H1 (cell line): Measurements from ENCODE around the gene POLD1. TPM values are rescaled to one million over a fixed set of nuclear protein-coding genes. Genes with fewer than 3 reads are reported as not detected.

Experiments used
- CTCF ChIA-PET: fragments of 300-600 bp; sonication (Branson Sonifier 250); formaldehyde crosslinking; loops from one replicate; lab custom pipeline; 2021; ENCODE audit not compliant: partially characterized antibody; lab: Charles Lee
- POLR2A ChIA-PET: fragments of 300-600 bp; sonication (Branson Sonifier 250); formaldehyde crosslinking; loops from one replicate; lab custom pipeline; 2021; ENCODE audit warnings: inconsistent platforms; ENCODE audit not compliant: partially characterized antibody; lab: Charles Lee
- DNase-seq, 2 experiments: peaks; one replicate each; pipeline versions ENCODE4 v3.0.0 to v3.0.0-alpha.2; 2010 to 2022; ENCODE audit warnings: low spot score in 2 of 2, low read depth in 1 of 2, mixed read lengths in 1 of 2
- FAIRE-seq: peaks from 2 replicates; lab custom pipeline; 2011; peaks lifted over from hg19 to GRCh38; lab: Jason Lieb, UNC
- H2AFZ ChIP-seq: 2 replicates; pipeline ENCODE4 v1.8.1; 2012; ENCODE audit warnings: low read length, inconsistent platforms
- H2AK5ac ChIP-seq: 2 replicates; pipeline ENCODE4 v1.6.1; 2013; ENCODE audit warnings: low read depth, low read length
- H2BK120ac ChIP-seq: replicated peaks from 2 replicates; pipeline ENCODE3; 2013; ENCODE audit warnings: low read depth, low read length, inconsistent platforms
- H2BK12ac ChIP-seq: 2 replicates; pipeline ENCODE4 v1.6.1; 2013; ENCODE audit warnings: low read depth, low read length
- H2BK15ac ChIP-seq: 2 replicates; pipeline ENCODE4 v1.6.1; 2013; ENCODE audit warnings: low read length
- H2BK20ac ChIP-seq: 2 replicates; pipeline ENCODE4 v1.6.1; 2013; ENCODE audit warnings: low read length
- H2BK5ac ChIP-seq: 2 replicates; pipeline ENCODE4 v1.6.1; 2013; ENCODE audit warnings: low read depth, low read length
- H3K14ac ChIP-seq: 2 replicates; pipeline ENCODE4 v1.6.1; 2013; ENCODE audit warnings: inconsistent platforms; ENCODE audit not compliant: insufficient read length
- H3K18ac ChIP-seq: 2 replicates; pipeline ENCODE4 v1.6.1; 2013; ENCODE audit warnings: low read length; ENCODE audit errors: extremely low read depth
- H3K23ac ChIP-seq: 2 replicates; pipeline ENCODE4 v1.6.1; 2013; ENCODE audit warnings: inconsistent platforms; ENCODE audit not compliant: insufficient read length
- H3K23me2 ChIP-seq: 2 replicates; pipeline ENCODE4 v1.6.1; 2013; ENCODE audit warnings: low read depth, low read length
- H3K27ac ChIP-seq: 2 replicates; pipeline ENCODE4 v1.6.1; 2011; ENCODE audit warnings: low read depth, low read length, inconsistent platforms
- H3K27me3 ChIP-seq, 4 experiments: replicated peaks in 1 of 4; 1 replicate in 1 of 4; 2 replicates in 3 of 4; pipeline versions ENCODE4 v1.6.1 to v1.8.1; 2011 to 2013; ENCODE audit warnings: low read length in 3 of 4, mild to moderate bottlenecking in 3 of 4, inconsistent platforms in 2 of 4, mixed read lengths in 2 of 4, moderate library complexity in 1 of 4; ENCODE audit not compliant: control insufficient read depth in 3 of 4, insufficient read depth in 3 of 4; ENCODE audit errors: extremely low read depth in 1 of 4
- H3K36me3 ChIP-seq, 4 experiments: 2 replicates each; pipeline versions ENCODE4 v1.6.1 to v1.8.1; 2011 to 2013; ENCODE audit warnings: mild to moderate bottlenecking in 4 of 4, low read length in 3 of 4, moderate library complexity in 2 of 4, control low read depth in 1 of 4, inconsistent platforms in 1 of 4; ENCODE audit not compliant: insufficient read depth in 4 of 4, control insufficient read depth in 2 of 4
- H3K4ac ChIP-seq: replicated peaks from 2 replicates; pipeline ENCODE3; 2013; ENCODE audit warnings: low read length, low read depth, mixed read lengths, inconsistent platforms; ENCODE audit not compliant: insufficient read length
- H3K4me1 ChIP-seq, 4 experiments: replicated peaks in 1 of 4; 1 replicate in 1 of 4; 2 replicates in 3 of 4; pipeline versions ENCODE4 v1.6.1 to v1.8.1; 2011 to 2013; ENCODE audit warnings: low read length in 3 of 4, inconsistent platforms in 2 of 4, mixed read lengths in 1 of 4; ENCODE audit not compliant: insufficient read depth in 4 of 4, control insufficient read depth in 3 of 4
- H3K4me2 ChIP-seq, 2 experiments: 2 replicates each; pipeline versions ENCODE4 v1.6.1 to v1.8.1; 2011 to 2013; ENCODE audit warnings: low read depth in 2 of 2, low read length in 2 of 2, control low read depth in 1 of 2, inconsistent platforms in 1 of 2, mild to moderate bottlenecking in 1 of 2; ENCODE audit not compliant: insufficient read depth in 1 of 2
- H3K4me3 ChIP-seq, 4 experiments: fragments of 200-600, 300-600 bp in 1 of 4; sonication (generic), shearing (Covaris generic), sonication (Bioruptor Twin) in 1 of 4; 2 replicates each; pipeline versions ENCODE4 v1.5.1 to v1.8.1; 2011 to 2016; ENCODE audit warnings: low read length in 4 of 4, low read depth in 3 of 4, control low read depth in 2 of 4, inconsistent platforms in 2 of 4, mild to moderate bottlenecking in 2 of 4, mixed read lengths in 1 of 4, moderate library complexity in 1 of 4; ENCODE audit not compliant: insufficient read depth in 2 of 4; ENCODE audit errors: extremely low read depth in 1 of 4
- H3K56ac ChIP-seq: replicated peaks from 2 replicates; pipeline ENCODE3; 2013; ENCODE audit warnings: low read depth, mild to moderate bottlenecking, mixed read lengths, low read length, inconsistent platforms; ENCODE audit not compliant: insufficient read length
- H3K79me1 ChIP-seq: 2 replicates; pipeline ENCODE4 v1.6.1; 2013; ENCODE audit warnings: low read depth, low read length, control low read depth
- H3K79me2 ChIP-seq, 2 experiments: 2 replicates each; pipeline versions ENCODE4 v1.6.1 to v1.8.1; 2012 to 2013; ENCODE audit warnings: low read length in 2 of 2, mild to moderate bottlenecking in 2 of 2, inconsistent platforms in 1 of 2; ENCODE audit not compliant: insufficient read depth in 2 of 2, control insufficient read depth in 1 of 2
- H3K9ac ChIP-seq, 4 experiments: replicated peaks in 1 of 4; 1 replicate in 1 of 4; 2 replicates in 3 of 4; pipeline versions ENCODE4 v1.6.1 to v1.8.1; 2011 to 2013; ENCODE audit warnings: low read depth in 3 of 4, low read length in 3 of 4, control low read depth in 2 of 4, mild to moderate bottlenecking in 2 of 4, moderate library complexity in 2 of 4, inconsistent platforms in 1 of 4; ENCODE audit errors: extremely low read depth in 1 of 4
- H3K9me3 ChIP-seq, 2 experiments: 2 replicates each; pipeline versions ENCODE4 v1.6.1 to v1.8.1; 2012 to 2013; ENCODE audit warnings: mild to moderate bottlenecking in 2 of 2, moderate library complexity in 2 of 2, control low read depth in 1 of 2, inconsistent platforms in 1 of 2, low read depth in 1 of 2, low read length in 1 of 2, mixed read lengths in 1 of 2; ENCODE audit not compliant: insufficient read depth in 2 of 2
- H4K20me1 ChIP-seq, 2 experiments: replicated peaks in 1 of 2; 2 replicates each; pipeline versions ENCODE3 to v1.8.1; 2011 to 2013; ENCODE audit warnings: inconsistent platforms in 2 of 2, low read length in 2 of 2, mild to moderate bottlenecking in 1 of 2; ENCODE audit not compliant: insufficient read depth in 2 of 2, control insufficient read depth in 1 of 2
- H4K5ac ChIP-seq: 2 replicates; pipeline ENCODE4 v1.6.1; 2013; ENCODE audit warnings: low read length, low read depth, mixed read lengths, inconsistent platforms; ENCODE audit not compliant: insufficient read length
- H4K8ac ChIP-seq: 2 replicates; pipeline ENCODE4 v1.8.0; 2013; ENCODE audit warnings: mild to moderate bottlenecking, moderate library complexity, low read length, inconsistent platforms; ENCODE audit not compliant: insufficient read depth; ENCODE audit errors: extremely low read depth
- H4K91ac ChIP-seq: replicated peaks from 2 replicates; pipeline ENCODE3; 2013; ENCODE audit warnings: low read length, mixed read lengths, inconsistent platforms; ENCODE audit not compliant: insufficient read length
- SAP30 ChIP-seq: fragments of 300-600 bp; sonication (generic); IDR thresholded peaks from 2 replicates; pipeline ENCODE4 v1.7.1; 2012; ENCODE audit warnings: low read length, moderate library complexity, mild to moderate bottlenecking, inconsistent platforms; ENCODE audit not compliant: insufficient read depth, insufficient replicate concordance
- SIN3A ChIP-seq, 2 experiments: IDR thresholded peaks in 1 of 2; conservative IDR thresholded peaks in 1 of 2; 2 replicates each; pipeline ENCODE4 v1.6.1; 2011 to 2012; ENCODE audit warnings: low read length in 2 of 2, improper control_type of control experiment in 1 of 2, low read depth in 1 of 2, mild to moderate bottlenecking in 1 of 2
- SIX5 ChIP-seq: IDR thresholded peaks from 2 replicates; pipeline ENCODE4 v1.6.1; 2011; ENCODE audit warnings: mild to moderate bottlenecking, low read depth, low read length
- WGBS, 2 experiments: shearing (Covaris generic) in 1 of 2; methylation state at CpG; one replicate each; pipeline versions ENCODE4 v1.1.6 to v1.1.7; 2013 to 2015; ENCODE audit warnings: low lambda C conversion rate in 2 of 2, mixed read lengths in 2 of 2, inconsistent platforms in 1 of 2, low coverage in 1 of 2, missing lambda C conversion rate in 1 of 2; ENCODE audit not compliant: insufficient replicate concordance in 2 of 2, insufficient coverage in 1 of 2, insufficient read length in 1 of 2; ENCODE audit errors: extremely low coverage in 1 of 2, missing lambda C conversion rate in 1 of 2; 5-methylcytosine and 5-hydroxymethylcytosine counted together
- polyA plus RNA-seq, 7 experiments: library from polyadenylated mRNA; depleted of rRNA in 3 of 7; stranded (reverse) in 5 of 7; unstranded in 2 of 7; fragments of >200 nt in 5 of 7; fragments of 200-250 nt in 2 of 7; gene quantifications; 1 replicate in 5 of 7; 2 replicates in 1 of 7; 4 replicates in 1 of 7; pipeline versions ENCODE4 v1.2.1 to v1.2.3, GENCODE V29; 2011 to 2013; ENCODE audit warnings: missing spikeins in 2 of 7, mixed read lengths in 2 of 7
- total RNA-seq: library from RNA; stranded (reverse); fragmentation: NEBNext Ultra II Directional; extraction: Animal tissue kit (Norgen Biotek cat#: 25700); gene quantifications from 2 replicates; pipeline ENCODE4 v1.2.1, GENCODE V29; 2021

The POLD1 gene
- total and polyA plus RNA-seq, 2 of the 8 experiments (the other 6 are each of a cell fraction or from before 2014, with no cell fraction given), result 141 to 142 TPM

- Histone ChIP-seq H2BK12ac (0 out of 2 replicates have a peak overlapping the region, but pooled peaks have one; percentile 6), H3K4ac (peak overlapping the region; percentile 6), H3K36me3 (peaks cover 7 to 28% (median 21%) of the 10 kb centered on the region in 4 experiments; a peak in 7 of 8 replicates), H3K4me2 (peak overlapping the region; percentile 94 to 95), H4K91ac (peak overlapping the region; percentile 57), H2AK5ac (no peak overlapping the region), H2AFZ (0 out of 2 replicates have a peak overlapping the region, but pooled peaks have one; percentile 2), H2BK120ac (no peak overlapping the region), H3K14ac (no peak overlapping the region), H3K18ac (peak overlapping the region; percentile 4; the same call in 1 of the 2 replicates), H4K8ac (peak overlapping the region; percentile 97), H3K9ac (peak overlapping the region; percentile 85 to 88 (median 88)), H3K27me3 (no peaks in the 10 kb centered on the region), H3K23me2 (peaks cover 9% of the 10 kb centered on the region; the same call in 1 of the 2 replicates), H3K79me2 (peaks cover 12 to 45% of the 10 kb centered on the region in 2 experiments; a peak in 3 of 4 replicates), H3K23ac (peak overlapping the region; percentile 23), H3K79me1 (peaks cover 12% of the 10 kb centered on the region), H3K9me3 (no peaks in the 10 kb centered on the region), H3K4me3 (peak overlapping the region; percentile 63 to 91 (median 89)), H2BK15ac (no peak overlapping the region), H3K56ac (peak overlapping the region; percentile 70), H2BK5ac (peak overlapping the region; percentile 90; the same call in 1 of the 2 replicates), H3K27ac (peak overlapping the region; percentile 75), H4K20me1 (peaks cover 5 to 17% of the 10 kb centered on the region in 2 experiments), H4K5ac (peak overlapping the region; percentile 36), H3K4me1 (peaks cover 0 to 3% (median under 1%) of the 10 kb centered on the region in 4 experiments; a peak in 4 of 7 replicates), H2BK20ac (no peak overlapping the region)
- no peak for FAIRE-seq
- ChIA-PET POLR2A (interaction anchor here (0.7 to 4.0 kb wide), 27 partner anchors 9 to 94 kb away, joined by 3 to 28 read pairs (median 4); partner anchors contain the start of genes KCNC3, NAPSA and NR1H2), CTCF (interaction anchor here (1.1 to 1.8 kb wide), 6 partner anchors 14 to 411 kb away, joined by 3 to 5 read pairs (median 4); no protein-coding TSS in a partner anchor)
- peak; percentile 71 for TF ChIP-seq SAP30
- no peak for TF ChIP-seq SIX5
- TF ChIP-seq SIN3A (conservative IDR thresholded peaks at IDR 0.05 in 1 of 2, IDR thresholded peaks at IDR 0.05 in 1 of 2; ENCODE audit: low read depth in 1 of 2, low read length in 2 of 2), result 0 out of 4 replicates have a peak, but pooled peaks of 1 of the 2 experiments have one; percentile 23
- DNase-seq, result no peak
- 23% methylated on average over 25 of the region's 26 CpGs; no CpG with 5 or more reads in 1 of the 2 experiments for WGBS, 2 experiments
These were observed 763 bp downstream of the POLD1 start for GRCh38 chr19:50384685-50385535.
